GM12891 (cell line): Measurements from ENCODE around the gene PTCD1.
A peak's percentile ranks its signal among the peaks of the same experiment; 100 is the strongest.
"Not testable (repeated sequence)": the region's sequence is repeated elsewhere in the genome, so short reads cannot be mapped to it uniquely, and the experiment has no call there.

Experiments
- DNase-seq: peaks from one replicate; pipeline ENCODE4 v3.0.0; 2011; ENCODE audit warnings: low spot score; ENCODE audit not compliant: insufficient read length
- FAIRE-seq: peaks from 2 replicates; lab custom pipeline; 2011; peaks lifted over from hg19 to GRCh38; lab: Jason Lieb, UNC
- PAX5 ChIP-seq: IDR thresholded peaks from 2 replicates; pipeline ENCODE4 v1.6.1; 2011; ENCODE audit warnings: low read length, moderate library complexity, mild to moderate bottlenecking; ENCODE audit not compliant: insufficient read depth, severe bottlenecking
- POLR2A ChIP-seq: IDR thresholded peaks from 2 replicates; pipeline ENCODE4 v1.6.1; 2011; ENCODE audit warnings: low read depth, low read length, control low read depth
- POLR2AphosphoS5 ChIP-seq: IDR thresholded peaks from 2 replicates; pipeline ENCODE4 v1.6.1; 2011; ENCODE audit warnings: low read depth, low read length, control low read depth
- POU2F2 ChIP-seq: IDR thresholded peaks from 2 replicates; pipeline ENCODE4 v1.6.1; 2011; ENCODE audit warnings: low read depth, mild to moderate bottlenecking, control low read depth, low read length, moderate library complexity
- SPI1 ChIP-seq: IDR thresholded peaks from 2 replicates; pipeline ENCODE4 v1.6.1; 2011; ENCODE audit warnings: low read depth, low read length, control low read depth
- TAF1 ChIP-seq: IDR thresholded peaks from 2 replicates; pipeline ENCODE4 v1.6.1; 2011; ENCODE audit warnings: low read depth, low read length, control low read depth

Gene PTCD1

DNA sequence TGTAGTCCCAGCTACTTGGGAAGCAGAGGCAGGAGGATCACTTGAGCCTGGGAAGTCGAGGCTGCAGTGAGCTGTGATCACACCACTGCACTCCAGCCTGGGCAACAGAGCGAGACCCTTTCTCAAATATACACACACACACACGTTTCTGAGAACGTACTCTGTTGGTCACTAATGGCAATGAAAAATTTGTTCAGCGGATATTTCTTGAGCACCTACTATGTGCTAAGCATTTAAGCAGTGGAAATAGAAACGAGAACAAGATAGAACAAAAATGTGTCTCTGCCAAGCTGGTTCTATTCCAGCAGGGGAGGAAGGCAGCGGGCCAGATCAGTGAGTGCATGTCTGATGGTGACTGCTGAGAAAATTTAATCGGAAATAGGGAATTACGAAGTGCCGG is 55.4 kb downstream of the PTCD1 start:
- DNase-seq, result no peak
- no peak for FAIRE-seq
- TF ChIP-seq POU2F2 (no peak), PAX5 (no peak), SPI1 (no peak), POLR2A (no peak), POLR2AphosphoS5 (no peak), TAF1 (no peak)

DNA sequence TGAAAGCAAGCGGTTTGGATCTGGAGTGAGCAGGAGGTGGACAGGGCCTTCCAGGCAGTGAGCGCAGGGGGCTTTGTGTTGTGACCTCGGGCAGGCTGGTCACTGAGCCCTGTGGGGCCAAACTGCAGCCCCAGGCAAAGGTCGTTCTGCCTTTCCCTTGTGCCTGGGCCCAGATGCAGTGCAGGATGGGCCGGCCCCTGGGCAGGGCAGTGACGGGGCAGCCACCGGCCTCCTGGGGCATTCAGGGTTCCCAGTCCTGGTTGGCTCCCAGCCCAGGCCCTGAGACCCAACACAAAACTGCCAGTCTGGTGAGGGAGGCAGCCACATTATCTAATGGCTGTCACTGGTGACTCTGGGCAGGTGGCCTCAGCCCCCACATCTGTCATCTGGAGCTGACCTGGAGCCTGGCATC is 56.9 kb downstream of the PTCD1 start:
- DNase-seq, result no peak
- no peak for FAIRE-seq
- no peak for TF ChIP-seq PAX5
- no peak for TF ChIP-seq POLR2A
- no peak for TF ChIP-seq SPI1
- TF ChIP-seq POU2F2, result no peak
- no peak for TF ChIP-seq TAF1
- TF ChIP-seq POLR2AphosphoS5, result no peak

GRCh38 chr7:99380823-99381663 is 57.6 kb downstream of the PTCD1 start:
- TF ChIP-seq PAX5 (no peak), TAF1 (peak; percentile 74), POLR2AphosphoS5 (peak; percentile 89), POU2F2 (no peak; the same call in 1 of the 2 replicates), POLR2A (peak; percentile 78)
- FAIRE-seq, result peak; percentile 98
- DNase-seq, result peak; percentile 76

DNA sequence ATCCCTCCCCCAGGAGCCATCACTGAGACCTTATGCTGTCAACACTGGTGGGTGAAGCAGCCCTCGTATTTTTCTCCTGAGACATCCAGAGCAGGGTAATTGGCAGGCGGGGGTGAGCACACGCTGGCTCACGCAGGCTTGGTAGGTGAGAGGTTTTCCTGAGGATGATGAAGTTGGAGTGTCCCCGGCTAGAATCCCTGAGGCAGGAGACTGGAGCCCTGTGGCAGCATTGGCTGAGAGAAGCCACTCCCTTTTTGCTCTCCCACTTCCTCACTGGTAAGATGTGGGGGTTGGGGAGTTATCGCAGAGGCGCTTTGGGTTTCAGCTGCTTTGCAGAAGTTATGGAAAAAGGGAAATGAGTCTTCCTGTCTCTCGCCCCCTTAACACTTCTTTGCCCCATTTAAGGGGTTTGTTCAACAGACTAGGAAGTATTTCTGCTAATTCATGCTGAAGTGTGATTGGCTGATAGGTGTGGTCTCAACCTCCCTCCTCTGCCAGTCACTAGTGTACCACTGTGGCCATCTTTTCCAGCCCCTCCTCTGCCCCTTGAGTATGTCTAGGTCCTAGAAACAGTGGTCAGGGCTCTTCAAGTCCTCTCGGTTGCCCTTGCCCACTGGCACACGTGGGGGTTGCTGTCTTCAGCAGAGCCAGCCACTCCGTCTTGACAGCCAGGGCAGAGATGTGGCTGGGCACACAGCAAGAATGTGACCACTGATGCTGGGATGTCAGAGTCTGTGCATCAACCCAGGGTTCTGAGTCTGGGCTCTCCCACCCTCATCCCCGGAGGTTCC is 58.4 kb downstream of the PTCD1 start:
- TF ChIP-seq POLR2A (peak; percentile 5; the same call in 1 of the 2 replicates), POLR2AphosphoS5 (peak; percentile 53; the same call in 1 of the 2 replicates), POU2F2 (peak; percentile 23; the same call in 1 of the 2 replicates), SPI1 (peak; percentile 96), TAF1 (peak; percentile 47; the same call in 1 of the 2 replicates), PAX5 (no peak)
- DNase-seq, result peak; percentile 37
- peak; percentile 98 for FAIRE-seq

GRCh38 chr7:99379693-99380031 is 58.9 kb downstream of the PTCD1 start:
- peak; percentile 48 for FAIRE-seq
- DNase-seq, result not testable (repeated sequence)

DNA sequence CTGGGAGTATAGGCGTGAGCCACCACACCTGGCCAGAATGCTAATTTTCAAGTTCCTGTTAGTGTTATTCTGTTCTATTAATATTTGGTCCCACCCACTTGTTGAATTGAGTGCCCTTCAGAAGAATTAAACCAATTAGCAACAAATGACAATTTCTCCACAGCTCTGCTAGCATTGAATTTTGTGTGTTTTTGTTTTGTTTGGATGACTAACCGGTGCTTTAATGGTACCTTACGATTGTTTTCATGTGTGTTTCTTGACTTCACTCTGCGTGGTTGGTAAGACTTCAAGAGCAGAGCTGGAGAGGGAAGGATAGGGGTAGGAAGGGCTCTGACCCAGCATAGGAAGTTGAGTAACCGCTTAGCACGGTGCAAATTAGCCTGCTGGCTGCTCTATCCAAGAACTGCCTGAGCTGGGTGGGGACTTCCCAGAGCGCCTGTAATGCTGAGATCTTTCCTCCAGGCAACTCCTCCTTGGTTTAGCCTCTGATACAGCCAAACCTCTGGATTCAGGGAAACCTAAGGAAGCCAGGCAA is 59.5 kb downstream of the PTCD1 start:
- TF ChIP-seq POLR2A (peak; percentile 52; the same call in 1 of the 2 replicates), TAF1 (no peak), POLR2AphosphoS5 (no peak), POU2F2 (no peak), PAX5 (no peak)
- peak; percentile 86 for FAIRE-seq
- no peak for DNase-seq

GRCh38 chr7:99375070-99375807 is 63.4 kb downstream of the PTCD1 start:
- peak; percentile 52 for FAIRE-seq
- TF ChIP-seq SPI1 (peak; percentile 31; the same call in 1 of the 2 replicates), POLR2A (peak; percentile 17; the same call in 1 of the 2 replicates), POLR2AphosphoS5 (peak; percentile 32; the same call in 1 of the 2 replicates), POU2F2 (no peak), PAX5 (peak; percentile 1), TAF1 (no peak)
- peak; percentile 69 for DNase-seq

GRCh38 chr7:99374111-99375064 is 64.2 kb downstream of the PTCD1 start, which contains the start of gene ARPC1B:
ARPC1B (plus strand) TSS chr7:99374730; CDS start chr7:99385715, 10,985 bp downstream.
- FAIRE-seq, result peak; percentile 77
- 0 out of 2 replicates have a peak, but pooled peaks have one; percentile 3 for TF ChIP-seq POLR2A
- no peak for TF ChIP-seq POU2F2
- TF ChIP-seq PAX5, result peak; percentile 22
- TF ChIP-seq TAF1, result peak; percentile 69
- TF ChIP-seq SPI1, result 0 out of 2 replicates have a peak, but pooled peaks have one; percentile 3
- peak; percentile 29; the same call in 1 of the 2 replicates for TF ChIP-seq POLR2AphosphoS5
- DNase-seq, result peak; percentile 97
